Panc1 (cell line): ENCODE measurements around the gene ITPKC.

Source experiments
- CTCF ChIP-seq: fragments of 450-650 bp; IDR thresholded peaks from 2 replicates; pipeline ENCODE4 v1.5.1; 2017; ENCODE audit warnings: mild to moderate bottlenecking
- POLR2AphosphoS5 ChIP-seq: IDR thresholded peaks from 2 replicates; pipeline ENCODE4 v1.6.1; 2012; ENCODE audit warnings: mild to moderate bottlenecking, low read depth, low read length, moderate library complexity
- REST ChIP-seq, 2 experiments: IDR thresholded peaks; 2 replicates each; pipeline ENCODE4 v1.6.1; 2011 to 2012; ENCODE audit warnings: low read depth in 2 of 2, control low read depth in 1 of 2, low read length in 1 of 2, mild to moderate bottlenecking in 1 of 2, moderate library complexity in 1 of 2; ENCODE audit not compliant: insufficient read depth in 1 of 2
- SIN3A ChIP-seq: IDR thresholded peaks from 2 replicates; pipeline ENCODE4 v1.6.1; 2012; ENCODE audit warnings: low read depth, mild to moderate bottlenecking, low read length, moderate library complexity, borderline replicate concordance; ENCODE audit not compliant: insufficient read depth

GRCh38 chr19:40756502-40757110, 39.7 kb downstream of the ITPKC start:
- TF ChIP-seq REST (IDR thresholded peaks at IDR 0.05; ENCODE audit: insufficient read depth in 1 of 2, low read depth in 2 of 2, low read length in 1 of 2) (no peak), POLR2AphosphoS5 (no peak; the same call in 1 of the 2 replicates), CTCF (no peak), SIN3A (no peak)
